ENCODE results near the gene TSPEAR.

The TSPEAR gene

GRCh38 chr21:44463724-44464123 lies 247.6 kb downstream of the TSPEAR start:
- DNase-seq = peak in 5 of 42 donors; percentile 7 to 34 (median 17)
- intact Hi-C loops (cut with DNase I) = no loop called here

- DNase-seq = peak in 5 of 42 donors; percentile 4 to 26 (median 10)
- intact Hi-C loops (cut with DNase I) = no loop called here
Measured at GRCh38 chr21:44462834-44463200, 248.6 kb downstream of the TSPEAR start.

GRCh38 chr21:44462086-44462833 lies 249.1 kb downstream of the TSPEAR start:
- intact Hi-C loops (cut with DNase I) = no loop called here
- peak in 3 of 42 donors; percentile 2 to 26 (median 2) for DNase-seq

GRCh38 chr21:44461464-44462001 lies 249.8 kb downstream of the TSPEAR start:
- peak in 2 of 42 donors; percentile 2 to 14 for DNase-seq
- intact Hi-C loops (cut with DNase I) = no loop called here

GRCh38 chr21:44461005-44461404 lies 250.4 kb downstream of the TSPEAR start:
- intact Hi-C loops (cut with DNase I) = no loop called here

GRCh38 chr21:44460441-44460755 lies 251.0 kb downstream of the TSPEAR start:
- intact Hi-C loops (cut with DNase I) = no loop called here
- DNase-seq = no peak

More at GRCh38 chr21:44461005-44461404, 250.4 kb downstream of the TSPEAR start:
- DNase-seq = peak in 1 of 42 donors; percentile 10

- DNase-seq = peak in 1 of 42 donors; percentile 2
- intact Hi-C loops (cut with DNase I) = no loop called here
Measured at GRCh38 chr21:44459712-44460440, 251.5 kb downstream of the TSPEAR start.

- DNase-seq = peak in 1 of 42 donors; percentile 2
- intact Hi-C loops (cut with DNase I) = no loop called here
Measured at GRCh38 chr21:44458971-44459711, 252.2 kb downstream of the TSPEAR start.

- DNase-seq = peak in 2 of 42 donors; percentile 3 to 26
- intact Hi-C loops (cut with DNase I) = no loop called here
Measured at GRCh38 chr21:44456915-44457736, 254.2 kb downstream of the TSPEAR start.

GRCh38 chr21:44456214-44456914 lies 255.0 kb downstream of the TSPEAR start:
- intact Hi-C loops (cut with DNase I) = no loop called here
- DNase-seq = no peak

GRCh38 chr21:44455524-44456213 lies 255.7 kb downstream of the TSPEAR start:
- intact Hi-C loops (cut with DNase I) = no loop called here
- DNase-seq = peak in 2 of 42 donors; percentile 30 to 47

GRCh38 chr21:44454747-44455523 lies 256.4 kb downstream of the TSPEAR start, which contains the start of gene LRRC3:
Gene LRRC3, plus strand, starts transcription at chr21:44455510. Its CDS starts 1,135 bp downstream, at chr21:44456645.
- DNase-seq = peak in 10 of 42 donors; percentile 16 to 46 (median 30)
- intact Hi-C loops (cut with DNase I) = no loop called here

GRCh38 chr21:44454058-44454457 lies 257.3 kb downstream of the TSPEAR start:
- DNase-seq = no peak
- intact Hi-C loops (cut with DNase I) = no loop called here

GRCh38 chr21:44453120-44453519 lies 258.3 kb downstream of the TSPEAR start:
- no peak for DNase-seq

GRCh38 chr21:44450999-44451398 lies 260.4 kb downstream of the TSPEAR start:
- intact Hi-C loops (cut with DNase I) = no loop called here
- DNase-seq = peak in 8 of 42 donors; percentile 1 to 34 (median 15)

More at GRCh38 chr21:44453120-44453519, 258.3 kb downstream of the TSPEAR start:
- intact Hi-C loops (cut with DNase I) = no loop called here

- intact Hi-C loops (cut with DNase I) = no loop called here
- peak in 8 of 42 donors; percentile 4 to 36 (median 27) for DNase-seq
Measured at GRCh38 chr21:44450402-44450801, 261.0 kb downstream of the TSPEAR start.

All from head of caudate nucleus (tissue), 42 donors.